ENCODE measurements around the gene FXYD1.

DNA sequence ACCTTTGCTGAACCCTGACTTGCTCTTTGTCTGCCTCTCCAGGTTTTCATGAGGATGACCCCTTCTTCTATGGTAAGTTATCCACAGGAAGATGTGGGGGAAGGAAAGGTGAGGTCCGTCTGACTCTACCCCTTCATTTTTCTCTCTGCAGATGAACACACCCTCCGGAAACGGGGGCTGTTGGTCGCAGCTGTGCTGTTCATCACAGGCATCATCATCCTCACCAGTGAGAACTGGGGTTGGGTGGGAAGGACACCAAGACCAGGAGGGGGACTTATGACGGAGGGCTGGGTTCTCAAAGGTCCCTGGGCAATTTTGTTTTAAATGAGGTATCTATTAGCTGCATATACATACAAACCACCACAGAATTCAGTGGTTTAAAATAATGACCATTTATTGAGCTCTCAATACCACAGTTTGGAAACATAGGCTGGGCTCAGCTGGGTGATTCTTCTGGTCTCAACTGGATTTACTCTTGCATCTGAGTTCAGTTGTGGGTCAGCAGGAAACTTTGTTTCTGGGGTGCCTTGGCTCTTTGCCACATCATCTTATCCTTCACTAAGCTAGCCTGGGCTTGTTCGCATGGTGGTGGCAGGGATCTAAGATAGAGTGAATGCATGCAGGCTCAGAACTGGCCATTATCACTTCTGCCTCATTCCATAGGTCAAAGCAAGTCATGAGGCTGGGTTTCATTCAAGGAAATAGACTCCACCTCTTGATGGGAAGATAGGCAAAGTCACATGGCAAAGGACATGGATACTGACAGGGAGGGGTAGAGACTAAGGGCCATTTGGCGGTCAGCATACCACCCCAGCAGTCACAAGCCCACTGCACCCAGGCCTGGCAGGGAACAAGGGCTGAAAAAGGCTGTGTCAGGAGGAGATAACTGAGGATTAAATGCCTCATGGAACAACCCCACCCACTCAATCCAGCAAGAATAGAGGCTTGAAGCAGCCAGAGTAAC, 27.8 kb downstream of the FXYD1 start:
- TF ChIP-seq, protein P1, sequence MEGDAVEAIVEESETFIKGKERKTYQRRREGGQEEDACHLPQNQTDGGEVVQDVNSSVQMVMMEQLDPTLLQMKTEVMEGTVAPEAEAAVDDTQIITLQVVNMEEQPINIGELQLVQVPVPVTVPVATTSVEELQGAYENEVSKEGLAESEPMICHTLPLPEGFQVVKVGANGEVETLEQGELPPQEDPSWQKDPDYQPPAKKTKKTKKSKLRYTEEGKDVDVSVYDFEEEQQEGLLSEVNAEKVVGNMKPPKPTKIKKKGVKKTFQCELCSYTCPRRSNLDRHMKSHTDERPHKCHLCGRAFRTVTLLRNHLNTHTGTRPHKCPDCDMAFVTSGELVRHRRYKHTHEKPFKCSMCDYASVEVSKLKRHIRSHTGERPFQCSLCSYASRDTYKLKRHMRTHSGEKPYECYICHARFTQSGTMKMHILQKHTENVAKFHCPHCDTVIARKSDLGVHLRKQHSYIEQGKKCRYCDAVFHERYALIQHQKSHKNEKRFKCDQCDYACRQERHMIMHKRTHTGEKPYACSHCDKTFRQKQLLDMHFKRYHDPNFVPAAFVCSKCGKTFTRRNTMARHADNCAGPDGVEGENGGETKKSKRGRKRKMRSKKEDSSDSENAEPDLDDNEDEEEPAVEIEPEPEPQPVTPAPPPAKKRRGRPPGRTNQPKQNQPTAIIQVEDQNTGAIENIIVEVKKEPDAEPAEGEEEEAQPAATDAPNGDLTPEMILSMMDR (IDR thresholded peaks at IDR 0.05): no peak
- TF ChIP-seq POLR2A (IDR thresholded peaks at IDR 0.05) (no peak), EP300 (IDR thresholded peaks at IDR 0.05) (no peak)
